Lower lobe of right lung (tissue), 2 donors: ENCODE data around the gene OR52R1. TPM values are rescaled to one million over a fixed set of nuclear protein-coding genes. Genes with fewer than 3 reads are reported as not detected.

Source experiments
- ATAC-seq, 2 donors: fragments of 200-7000 bp; cut with Tn5 transposase; one replicate each; pipeline ENCODE4 v1.9.1; 2020 to 2022; ENCODE audit warnings: mild to moderate bottlenecking in 2 of 2, moderate library complexity in 2 of 2
- DNase-seq: peaks from one replicate; pipeline ENCODE4 v3.0.0-alpha.2; 2020
- H3K27ac ChIP-seq: fragments of 200-600 bp; one replicate; pipeline ENCODE4 v1.8.0; 2022
- H3K27me3 ChIP-seq: fragments of 200-600 bp; one replicate; pipeline ENCODE4 v1.8.0; 2022; ENCODE audit warnings: low read depth
- H3K36me3 ChIP-seq: fragments of 200-600 bp; one replicate; pipeline ENCODE4 v1.8.0; 2022; ENCODE audit warnings: mild to moderate bottlenecking
- H3K4me1 ChIP-seq: fragments of 200-600 bp; one replicate; pipeline ENCODE4 v1.8.0; 2022
- H3K4me3 ChIP-seq: fragments of 200-600 bp; one replicate; pipeline ENCODE4 v1.8.0; 2022; ENCODE audit warnings: mild to moderate bottlenecking
- H3K9me3 ChIP-seq: fragments of 200-600 bp; one replicate; pipeline ENCODE4 v1.8.0; 2022
- CTCF ChIP-seq: fragments of 200-600 bp; IDR thresholded peaks from one replicate; pipeline ENCODE4 v1.8.0; 2022; ENCODE audit warnings: antibody characterized with exemption, mild to moderate bottlenecking
- intact Hi-C: fragments of 100-400 bp; cut with DNase I; formaldehyde crosslinking; loops from one replicate; pipeline ENCODE4 v1.11.0; 2022
- total RNA-seq: library from RNA; stranded (reverse); fragmentation: NEBNext Ultra II Directional; extraction: Animal tissue kit (Norgen Biotek cat#: 25700); gene quantifications from one replicate; pipeline ENCODE4 v1.2.1, GENCODE V29; 2021
- donor health status: DM: no; HTN: yes; CAD: no; lungs with severe emphysema.

Gene OR52R1
- total RNA-seq, 1 donor from 2014 or later, result not detected

DNA sequence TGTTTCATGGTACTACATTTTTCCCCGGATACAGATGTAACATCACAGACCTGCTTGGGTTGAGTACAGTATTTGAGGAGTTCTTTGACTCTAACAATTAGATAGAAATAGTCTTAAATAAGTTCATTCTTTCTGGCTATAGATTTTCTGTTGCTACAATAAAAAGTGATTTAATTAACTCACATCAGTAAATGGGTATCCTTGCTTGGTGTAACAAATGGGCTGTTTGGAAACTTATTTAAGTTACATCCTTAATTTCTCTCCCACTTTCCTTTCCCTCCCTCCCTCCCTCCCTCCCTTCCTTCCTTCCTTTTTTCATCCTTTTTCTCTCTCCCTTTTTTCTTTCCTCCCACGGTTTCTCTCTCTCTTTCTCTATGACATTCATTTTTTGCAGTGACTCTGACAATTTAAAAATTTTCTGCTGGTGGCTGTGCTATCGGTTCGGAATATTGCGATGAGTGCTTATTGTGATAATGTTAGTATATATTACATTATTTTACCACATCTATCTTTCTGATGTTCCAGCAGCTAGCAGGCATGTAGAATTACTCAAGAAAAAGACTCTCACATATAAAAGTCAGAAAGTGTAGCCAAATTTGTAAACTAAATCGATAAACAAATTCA is 37.6 kb downstream of the OR52R1 start:
- Histone ChIP-seq H3K36me3 (no peaks in the 10 kb centered on the region), H3K27me3 (no peaks in the 10 kb centered on the region), H3K27ac (no peak overlapping the region), H3K4me1 (no peaks in the 10 kb centered on the region), H3K9me3 (no peaks in the 10 kb centered on the region), H3K4me3 (no peak overlapping the region)
- DNase-seq (no peak), ATAC-seq (no peak)
- intact Hi-C loops, result no loop called here
- no peak for TF ChIP-seq CTCF

DNA sequence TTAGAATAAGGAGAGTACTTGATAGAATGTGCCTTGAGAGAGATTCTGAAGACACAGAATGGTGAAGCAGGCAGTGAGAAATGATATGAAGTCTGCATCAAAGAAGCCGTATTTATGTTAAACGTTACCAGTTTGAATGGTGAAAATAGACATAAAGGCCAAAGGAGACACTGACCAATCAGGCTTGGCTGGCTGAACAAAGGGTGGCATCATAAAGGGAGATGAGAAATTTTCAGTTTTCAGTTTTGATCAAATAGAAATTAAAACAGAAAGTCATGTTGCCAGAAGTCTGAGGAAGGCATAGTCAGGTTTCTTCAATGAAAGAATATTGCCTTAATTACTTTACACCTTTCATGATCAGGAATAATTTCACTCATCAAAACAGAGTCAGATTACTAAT is 41.1 kb downstream of the OR52R1 start:
- Histone ChIP-seq H3K4me1 (no peaks in the 10 kb centered on the region), H3K27me3 (no peaks in the 10 kb centered on the region), H3K9me3 (no peaks in the 10 kb centered on the region), H3K27ac (no peak overlapping the region), H3K36me3 (no peaks in the 10 kb centered on the region), H3K4me3 (no peak overlapping the region)
- ATAC-seq, result no peak
- intact Hi-C loops, result no loop called here
- no peak for TF ChIP-seq CTCF
- no peak for DNase-seq

Other genes with a start within 250 kb of the OR52R1 start
- gene OR52I2, start 222.6 kb downstream of the OR52R1 start, total RNA-seq, result not detected
- not detected for gene OR52I1, start 210.3 kb downstream of the OR52R1 start, total RNA-seq
- gene TRIM68, start 196.1 kb downstream of the OR52R1 start, total RNA-seq, result 13.8 TPM
- not detected for gene OR51D1, start 166.9 kb downstream of the OR52R1 start, total RNA-seq
- gene OR51E1, start 160.4 kb downstream of the OR52R1 start, total RNA-seq, result not detected
- not detected for gene OR51E2, start 106.5 kb downstream of the OR52R1 start, total RNA-seq
- gene MMP26, start 99.6 kb downstream of the OR52R1 start, total RNA-seq, result not detected
- gene OR51F1, start 34.4 kb downstream of the OR52R1 start, total RNA-seq, result not detected
- gene OR51F2, start 16.9 kb upstream of the OR52R1 start, total RNA-seq, result not detected
- gene OR51S1, start 44.8 kb upstream of the OR52R1 start, total RNA-seq, result not detected
- not detected for gene OR51T1, start 77.5 kb upstream of the OR52R1 start, total RNA-seq
- gene OR51A7, start 99.4 kb upstream of the OR52R1 start, total RNA-seq, result not detected
- gene OR51G2, start 115.0 kb upstream of the OR52R1 start, total RNA-seq, result not detected
- not detected for gene OR51G1, start 120.0 kb upstream of the OR52R1 start, total RNA-seq
- not detected for gene OR51A4, start 143.2 kb upstream of the OR52R1 start, total RNA-seq
- not detected for gene OR51A2, start 151.3 kb upstream of the OR52R1 start, total RNA-seq
- gene OR51L1, start 190.5 kb upstream of the OR52R1 start, total RNA-seq, result not detected
- gene OR52J3, start 242.1 kb upstream of the OR52R1 start, total RNA-seq, result not detected